ENCODE data around the gene CELA3A. TPM values are rescaled to one million over a fixed set of nuclear protein-coding genes. Genes with fewer than 3 reads are reported as not detected.

CELA3A gene, protein sequence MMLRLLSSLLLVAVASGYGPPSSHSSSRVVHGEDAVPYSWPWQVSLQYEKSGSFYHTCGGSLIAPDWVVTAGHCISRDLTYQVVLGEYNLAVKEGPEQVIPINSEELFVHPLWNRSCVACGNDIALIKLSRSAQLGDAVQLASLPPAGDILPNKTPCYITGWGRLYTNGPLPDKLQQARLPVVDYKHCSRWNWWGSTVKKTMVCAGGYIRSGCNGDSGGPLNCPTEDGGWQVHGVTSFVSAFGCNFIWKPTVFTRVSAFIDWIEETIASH
- total RNA-seq (2021; fragmentation: NEBNext Ultra II Directional; extraction: Animal tissue kit (Norgen Biotek cat#: 25700)) (not detected in 2 replicates), polyA plus RNA-seq (2011; rRNA removed) (0.09 TPM in 1 of 2 replicates, not detected in the other), polyA minus RNA-seq (2011; rRNA and poly(A)+ RNA removed) (not detected in 2 replicates)
- polyA plus RNA-seq (2011; cell fraction: cytosol; rRNA removed) = not detected
- polyA plus RNA-seq (2011; cell fraction: nucleus; rRNA removed) = not detected
- not detected in 4 replicates for polyA plus RNA-seq (2012, experiment 1 of 2)
- not detected for polyA plus RNA-seq (2012, experiment 2 of 2)
- polyA plus RNA-seq (2013, experiment 1 of 2) = not detected
- polyA plus RNA-seq (2013, experiment 2 of 2) = not detected
- polyA minus RNA-seq (2011; cell fraction: cytosol; rRNA and poly(A)+ RNA removed) = not detected
- not detected for polyA minus RNA-seq (2011; cell fraction: nucleus; rRNA and poly(A)+ RNA removed)
- long read RNA-seq, experiment 1 = 0 reads
- long read RNA-seq, experiment 2 = 0 reads

GRCh38 chr1:22001409-22001808 lies at the start of gene CELA3A:
CELA3A (plus strand) TSS chr1:22001657; CDS start chr1:22001675, 18 bp downstream.
- H3K79me1 ChIP-seq (ENCODE audit: low read depth, low read length) = no peaks in the 10 kb centered on the region
- H3K9ac ChIP-seq (replicated peaks in 1 of 4; ENCODE audit: extremely low read depth in 1 of 4, low read depth in 3 of 4, low read length in 3 of 4) = no peak within 1 kb of the TSS
- H2BK120ac ChIP-seq (replicated peaks; ENCODE audit: low read depth, low read length) = no peak within 1 kb of the TSS
- H4K20me1 ChIP-seq (replicated peaks in 1 of 2; ENCODE audit: control insufficient read depth in 1 of 2, insufficient read depth in 2 of 2, low read length in 2 of 2) = no peaks in the 10 kb centered on the region
- no peak within 1 kb of the TSS for H3K56ac ChIP-seq (replicated peaks; ENCODE audit: insufficient read length, low read depth, low read length)
- H3K79me2 ChIP-seq (ENCODE audit: control insufficient read depth in 1 of 2, insufficient read depth in 2 of 2, low read length in 2 of 2) = no peaks in the 10 kb centered on the region
- H3K14ac ChIP-seq (ENCODE audit: insufficient read length) = no peak within 1 kb of the TSS
- no peak within 1 kb of the TSS for H3K4me2 ChIP-seq (ENCODE audit: insufficient read depth in 1 of 2, low read depth in 2 of 2, low read length in 2 of 2)
- H2BK20ac ChIP-seq (ENCODE audit: low read length) = no peak within 1 kb of the TSS
- ChIA-PET POLR2A (ENCODE audit: partially characterized antibody) (no interaction called here), CTCF (ENCODE audit: partially characterized antibody) (interaction anchor here (0.7 to 1.4 kb wide), 2 partner anchors 65 to 102 kb away, joined by 3 read pairs; no protein-coding TSS in a partner anchor)
- no peak within 1 kb of the TSS; the same call in 1 of the 2 replicates for H4K8ac ChIP-seq (ENCODE audit: extremely low read depth, insufficient read depth, low read length)
- no peak for TF ChIP-seq KDM5A (IDR thresholded peaks at IDR 0.05; ENCODE audit: low read length)
- TF ChIP-seq TAF1 (IDR thresholded peaks at IDR 0.05; ENCODE audit: low read depth, low read length) = no peak
- no peak for TF ChIP-seq RFX5 (IDR thresholded peaks at IDR 0.05; ENCODE audit: borderline replicate concordance, low read depth, low read length)
- TF ChIP-seq CHD2 (IDR thresholded peaks at IDR 0.05; ENCODE audit: low read length) = no peak
- TF ChIP-seq NANOG (IDR thresholded peaks at IDR 0.05; ENCODE audit: insufficient read depth, low read depth, low read length, poor library complexity, severe bottlenecking) = no peak
- no peaks in the 10 kb centered on the region for H3K36me3 ChIP-seq (ENCODE audit: control insufficient read depth in 2 of 4, insufficient read depth in 4 of 4, low read length in 3 of 4)
- 71% methylated on average over 5 of the region's 5 CpGs; no CpG with 5 or more reads in 1 of the 2 experiments for WGBS, 2 experiments (ENCODE audit: extremely low coverage in 1 of 2, insufficient coverage in 1 of 2, insufficient read length in 1 of 2, insufficient replicate concordance in 2 of 2, low coverage in 1 of 2, low lambda C conversion rate in 2 of 2, missing lambda C conversion rate in 1 of 2)
- no peak within 1 kb of the TSS for H3K4ac ChIP-seq (replicated peaks; ENCODE audit: insufficient read length, low read depth, low read length)
- H3K9me3 ChIP-seq (ENCODE audit: insufficient read depth in 2 of 2, low read depth in 1 of 2, low read length in 1 of 2) = no peaks in the 10 kb centered on the region
- no peak within 1 kb of the TSS for H2BK15ac ChIP-seq (ENCODE audit: low read length)
- no peak within 1 kb of the TSS for H3K23ac ChIP-seq (ENCODE audit: insufficient read length)
- H3K27me3 ChIP-seq (replicated peaks in 1 of 4; ENCODE audit: control insufficient read depth in 3 of 4, extremely low read depth in 1 of 4, insufficient read depth in 3 of 4, low read length in 3 of 4) = no peaks in the 10 kb centered on the region
- no peak within 1 kb of the TSS for H2AFZ ChIP-seq (ENCODE audit: low read length)
- DNase-seq (ENCODE audit: low read depth in 1 of 2, low spot score in 2 of 2) (no peak), FAIRE-seq (no peak)
- H3K4me3 ChIP-seq (ENCODE audit: extremely low read depth in 1 of 4, insufficient read depth in 2 of 4, low read depth in 3 of 4, low read length in 4 of 4) = no peak within 1 kb of the TSS
- H3K4me1 ChIP-seq (replicated peaks in 1 of 4; ENCODE audit: control insufficient read depth in 3 of 4, insufficient read depth in 4 of 4, low read length in 3 of 4) = no peaks in the 10 kb centered on the region
- H4K5ac ChIP-seq (ENCODE audit: insufficient read length, low read depth, low read length) = no peak within 1 kb of the TSS
- H4K91ac ChIP-seq (replicated peaks; ENCODE audit: insufficient read length, low read length) = no peak within 1 kb of the TSS
- H2BK5ac ChIP-seq (ENCODE audit: low read depth, low read length) = no peak within 1 kb of the TSS
- no peaks in the 10 kb centered on the region for H3K23me2 ChIP-seq (ENCODE audit: low read depth, low read length)
- H3K18ac ChIP-seq (ENCODE audit: extremely low read depth, low read length) = no peak within 1 kb of the TSS; the same call in 1 of the 2 replicates
- H3K27ac ChIP-seq (ENCODE audit: low read depth, low read length) = no peak within 1 kb of the TSS
- no peak within 1 kb of the TSS for H2AK5ac ChIP-seq (ENCODE audit: low read depth, low read length)
- no peak within 1 kb of the TSS for H2BK12ac ChIP-seq (ENCODE audit: low read depth, low read length)
